Measurements from ENCODE around the gene THSD4.

The THSD4 gene

GRCh38 chr15:71456362-71456761 is 341.1 kb downstream of the THSD4 start:
- DNase-seq (ENCODE audit: low spot score), result no peak

- no peak for DNase-seq (ENCODE audit: low spot score)
These were observed 341.5 kb downstream of the THSD4 start for GRCh38 chr15:71456811-71457210.

GRCh38 chr15:71458089-71458660 is 342.9 kb downstream of the THSD4 start:
- no peak for DNase-seq (ENCODE audit: low spot score)

- no peak for DNase-seq (ENCODE audit: low spot score)
These were observed 346.5 kb downstream of the THSD4 start for GRCh38 chr15:71461748-71462147.

GRCh38 chr15:71462638-71463037 is 347.4 kb downstream of the THSD4 start:
- DNase-seq (ENCODE audit: low spot score), result no peak

- DNase-seq (ENCODE audit: low spot score), result no peak
These were observed 347.9 kb downstream of the THSD4 start for GRCh38 chr15:71463156-71463665.

- DNase-seq (ENCODE audit: low spot score), result no peak
These were observed 350.1 kb downstream of the THSD4 start for GRCh38 chr15:71465131-71465955.

GRCh38 chr15:71468715-71469114 is 353.4 kb downstream of the THSD4 start:
- no peak for DNase-seq (ENCODE audit: low spot score)

GRCh38 chr15:71469413-71469812 is 354.1 kb downstream of the THSD4 start:
- no peak for DNase-seq (ENCODE audit: low spot score)

- no peak for DNase-seq (ENCODE audit: low spot score)
These were observed 356.1 kb downstream of the THSD4 start for GRCh38 chr15:71471347-71471746.

GRCh38 chr15:71472566-71472965 is 357.3 kb downstream of the THSD4 start:
- DNase-seq (ENCODE audit: low spot score), result no peak

GRCh38 chr15:71473751-71474150 is 358.5 kb downstream of the THSD4 start:
- DNase-seq (ENCODE audit: low spot score), result no peak

GRCh38 chr15:71476823-71477222 is 361.6 kb downstream of the THSD4 start:
- DNase-seq (ENCODE audit: low spot score), result no peak

- no peak for DNase-seq (ENCODE audit: low spot score)
These were observed 365.3 kb downstream of the THSD4 start for GRCh38 chr15:71480556-71480955.

GRCh38 chr15:71484080-71484479 is 368.8 kb downstream of the THSD4 start:
- DNase-seq (ENCODE audit: low spot score), result no peak

- DNase-seq (ENCODE audit: low spot score), result peak; percentile 47
These were observed 369.9 kb downstream of the THSD4 start for GRCh38 chr15:71485094-71485693.

- no peak for DNase-seq (ENCODE audit: low spot score)
These were observed 374.3 kb downstream of the THSD4 start for GRCh38 chr15:71489570-71489969.

- DNase-seq (ENCODE audit: low spot score), result no peak
These were observed 378.3 kb downstream of the THSD4 start for GRCh38 chr15:71493526-71493925.

GRCh38 chr15:71494563-71495397 is 379.5 kb downstream of the THSD4 start:
- DNase-seq (ENCODE audit: low spot score), result no peak

GRCh38 chr15:71495398-71495780 is 380.1 kb downstream of the THSD4 start:
- DNase-seq (ENCODE audit: low spot score), result no peak

GRCh38 chr15:71496336-71496955 is 381.2 kb downstream of the THSD4 start:
- DNase-seq (ENCODE audit: low spot score), result no peak
